Mucosa of gallbladder (tissue), 1 donor: ENCODE measurements around the gene NEDD9. TPM values are rescaled to one million over a fixed set of nuclear protein-coding genes. Genes with fewer than 3 reads are reported as not detected.
A peak's percentile ranks its signal among the peaks of the same experiment; 100 is the strongest.

Experiments
- DNase-seq: peaks from one replicate; pipeline ENCODE4 v3.0.0-alpha.2; 2020; ENCODE audit warnings: low spot score
- total RNA-seq: library from RNA; stranded (reverse); gene quantifications from one replicate; pipeline ENCODE4 v1.2.1, GENCODE V29; 2021
- donor health status: DM: no; HTN: no; CAD: no.

The NEDD9 gene
- total RNA-seq, 1 donor from 2014 or later = 18.1 TPM

- DNase-seq = no peak
These were observed 50.9 kb downstream of the NEDD9 start for GRCh38 chr6:11181478-11182136.

GRCh38 chr6:11179419-11180202, 52.9 kb downstream of the NEDD9 start:
- no peak for DNase-seq

GRCh38 chr6:11179088-11179418, 53.4 kb downstream of the NEDD9 start:
- DNase-seq = no peak

GRCh38 chr6:11177271-11177670, 55.2 kb downstream of the NEDD9 start:
- no peak for DNase-seq

GRCh38 chr6:11174242-11174611, 58.2 kb downstream of the NEDD9 start:
- DNase-seq = no peak

- DNase-seq = peak; percentile 69
These were observed 59.8 kb downstream of the NEDD9 start for GRCh38 chr6:11172501-11173327.

GRCh38 chr6:11171952-11172351, 60.5 kb downstream of the NEDD9 start:
- DNase-seq = no peak

- DNase-seq = no peak
These were observed 64.3 kb downstream of the NEDD9 start for GRCh38 chr6:11168091-11168635.

- no peak for DNase-seq
These were observed 65.5 kb downstream of the NEDD9 start for GRCh38 chr6:11166948-11167347.

GRCh38 chr6:11164717-11165646, 67.5 kb downstream of the NEDD9 start:
- no peak for DNase-seq

GRCh38 chr6:11163932-11164331, 68.5 kb downstream of the NEDD9 start:
- no peak for DNase-seq

GRCh38 chr6:11162262-11162661, 70.2 kb downstream of the NEDD9 start:
- no peak for DNase-seq

GRCh38 chr6:11161031-11161956, 71.2 kb downstream of the NEDD9 start:
- no peak for DNase-seq

- DNase-seq = no peak
These were observed 72.3 kb downstream of the NEDD9 start for GRCh38 chr6:11160199-11160598.

GRCh38 chr6:11155589-11155988, 76.9 kb downstream of the NEDD9 start:
- no peak for DNase-seq

GRCh38 chr6:11153447-11153846, 79.0 kb downstream of the NEDD9 start:
- DNase-seq = no peak

- DNase-seq = no peak
These were observed 79.9 kb downstream of the NEDD9 start for GRCh38 chr6:11152581-11152980.

GRCh38 chr6:11151488-11151887, 81.0 kb downstream of the NEDD9 start:
- DNase-seq = no peak

- no peak for DNase-seq
These were observed 82.9 kb downstream of the NEDD9 start for GRCh38 chr6:11149551-11149950.
